DND-41 (cell line): ENCODE data around the gene EDNRB.

ENCODE experiments used
- ATAC-seq: fragments of 200-7000 bp; cut with Tn5 transposase; 3 replicates; pipeline ENCODE4 v1.9.1; 2021; ENCODE audit warnings: low read depth; ENCODE audit not compliant: insufficient read depth
- DNase-seq: peaks from one replicate; pipeline ENCODE4 v3.0.0-alpha.2; 2020
- H2AFZ ChIP-seq: 2 replicates; pipeline ENCODE4 v1.6.0; 2012; ENCODE audit warnings: low read depth, low read length
- H3K27ac ChIP-seq: 2 replicates; pipeline ENCODE4 v1.5.1; 2012; ENCODE audit warnings: low read length, inconsistent platforms
- H3K27me3 ChIP-seq: fragments of 200-600 bp; sonication (generic); 2 replicates; pipeline ENCODE4 v1.6.0; 2012; ENCODE audit warnings: low read length, mild to moderate bottlenecking, inconsistent platforms; ENCODE audit not compliant: insufficient read depth, poor library complexity
- H3K36me3 ChIP-seq: 2 replicates; pipeline ENCODE4 v1.5.1; 2012; ENCODE audit warnings: low read length, inconsistent platforms; ENCODE audit not compliant: insufficient read depth
- H3K4me1 ChIP-seq: 2 replicates; pipeline ENCODE4 v1.5.1; 2012; ENCODE audit warnings: mild to moderate bottlenecking, low read length; ENCODE audit not compliant: insufficient read depth
- H3K4me2 ChIP-seq: 2 replicates; pipeline ENCODE4 v1.6.0; 2012; ENCODE audit warnings: mild to moderate bottlenecking, moderate library complexity, low read length, inconsistent platforms; ENCODE audit not compliant: insufficient read depth
- H3K4me3 ChIP-seq, 2 experiments: fragments of 200-600 bp in 1 of 2; shearing (Covaris generic) in 1 of 2; 2 replicates each; pipeline ENCODE4 v1.5.1; 2012 to 2016; ENCODE audit warnings: inconsistent platforms in 2 of 2, low read length in 2 of 2, mild to moderate bottlenecking in 2 of 2, low read depth in 1 of 2, moderate library complexity in 1 of 2
- H3K79me2 ChIP-seq: 2 replicates; pipeline ENCODE4 v1.6.0; 2012; ENCODE audit warnings: low read length, inconsistent platforms; ENCODE audit not compliant: insufficient read depth
- H3K9ac ChIP-seq: 2 replicates; pipeline ENCODE4 v1.6.0; 2012; ENCODE audit warnings: low read depth, mild to moderate bottlenecking, inconsistent platforms, low read length, moderate library complexity
- H3K9me3 ChIP-seq: 2 replicates; pipeline ENCODE4 v1.5.1; 2012; ENCODE audit warnings: low read length, moderate library complexity, mild to moderate bottlenecking, inconsistent platforms; ENCODE audit not compliant: insufficient read depth, severe bottlenecking
- H4K20me1 ChIP-seq: 2 replicates; pipeline ENCODE4 v1.6.0; 2012; ENCODE audit warnings: low read length; ENCODE audit not compliant: insufficient read depth
- CTCF ChIP-seq: IDR thresholded peaks from 2 replicates; pipeline ENCODE4 v1.5.1; 2012; ENCODE audit warnings: borderline replicate concordance, low read length, moderate library complexity, mild to moderate bottlenecking; ENCODE audit not compliant: poor library complexity, severe bottlenecking; ENCODE audit errors: extremely low read depth
- EZH2 ChIP-seq: IDR thresholded peaks from 3 replicates; pipeline ENCODE4 v1.6.1; 2012; ENCODE audit warnings: borderline replicate concordance, low read depth, mild to moderate bottlenecking, moderate library complexity, low read length, inconsistent platforms; ENCODE audit not compliant: severe bottlenecking

Gene EDNRB

DNA sequence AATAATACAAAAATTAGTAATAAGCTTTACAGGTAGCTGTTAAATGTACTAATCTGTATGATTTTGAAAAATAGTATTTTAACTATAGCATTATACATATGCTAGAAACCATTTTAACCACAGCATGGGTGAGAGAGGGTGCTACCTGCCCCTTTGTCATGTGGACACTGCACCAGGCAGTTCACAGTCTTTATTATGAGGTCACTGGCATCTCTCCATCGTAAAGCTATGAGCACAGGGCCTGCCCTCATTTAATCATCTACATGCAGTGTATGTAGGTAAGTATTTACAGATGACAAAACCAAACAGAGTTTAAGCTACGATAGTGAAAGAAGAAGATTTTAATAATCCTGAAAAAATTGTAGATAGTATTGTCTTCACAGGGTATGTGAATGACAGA is 21.7 kb downstream of the EDNRB start:
- Histone ChIP-seq H3K27ac (no peak overlapping the region), H3K27me3 (no peaks in the 10 kb centered on the region), H3K4me1 (no peaks in the 10 kb centered on the region), H3K36me3 (no peaks in the 10 kb centered on the region), H2AFZ (no peak overlapping the region), H3K9ac (no peak overlapping the region), H3K79me2 (no peaks in the 10 kb centered on the region), H3K9me3 (no peaks in the 10 kb centered on the region), H4K20me1 (no peaks in the 10 kb centered on the region), H3K4me3 (no peak overlapping the region), H3K4me2 (no peak overlapping the region)
- DNase-seq (no peak), ATAC-seq (no peak)
- TF ChIP-seq EZH2 (no peak), CTCF (no peak)

DNA sequence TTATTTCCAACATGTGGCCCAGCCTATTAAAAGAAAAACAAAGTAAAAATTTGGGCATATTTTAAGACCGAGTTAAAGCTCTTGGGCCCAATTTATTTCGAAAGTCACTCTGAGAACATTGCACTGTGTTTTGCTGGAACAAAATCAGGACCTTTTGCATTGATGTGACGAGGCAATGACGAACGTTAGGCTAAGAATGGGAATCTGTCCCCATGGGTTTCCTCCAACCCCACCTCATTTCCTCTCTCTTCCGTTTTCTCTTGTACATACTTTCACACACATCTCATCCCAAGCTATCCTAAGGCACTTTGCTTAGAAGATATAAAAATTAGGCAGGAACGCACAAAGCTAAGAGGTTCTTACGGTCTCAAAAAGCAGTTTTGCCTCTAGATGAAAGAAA is 22.1 kb downstream of the EDNRB start:
- Histone ChIP-seq H2AFZ (no peak overlapping the region), H4K20me1 (no peaks in the 10 kb centered on the region), H3K9ac (no peak overlapping the region), H3K36me3 (no peaks in the 10 kb centered on the region), H3K79me2 (no peaks in the 10 kb centered on the region), H3K27ac (no peak overlapping the region), H3K9me3 (no peaks in the 10 kb centered on the region), H3K4me1 (no peaks in the 10 kb centered on the region), H3K4me2 (no peak overlapping the region), H3K4me3 (no peak overlapping the region), H3K27me3 (no peaks in the 10 kb centered on the region)
- no peak for TF ChIP-seq CTCF
- no peak for TF ChIP-seq EZH2
- DNase-seq (no peak), ATAC-seq (no peak)

DNA sequence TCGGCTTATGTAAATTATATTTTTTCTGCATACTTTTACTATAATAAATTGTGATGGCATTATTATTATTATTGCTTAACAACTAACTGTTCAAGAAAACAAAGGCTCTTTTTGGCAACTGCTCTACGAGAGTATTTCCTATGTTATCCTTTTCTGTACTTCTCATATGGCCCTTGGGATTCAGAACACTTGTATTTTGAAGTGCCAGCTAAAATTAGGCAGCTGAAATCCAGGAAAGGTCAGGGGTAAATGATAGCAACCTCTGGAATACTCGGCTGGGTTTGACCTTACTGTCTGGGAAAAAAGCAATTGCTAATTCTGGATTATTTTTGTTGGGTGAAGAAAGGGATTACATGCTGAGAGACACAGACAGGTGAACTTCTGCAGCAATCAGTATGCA is 23.9 kb downstream of the EDNRB start:
- no peak overlapping the region for H2AFZ ChIP-seq
- no peak for DNase-seq
- H3K79me2 ChIP-seq = no peaks in the 10 kb centered on the region
- no peak overlapping the region for H3K4me3 ChIP-seq
- H3K9ac ChIP-seq = no peak overlapping the region
- no peaks in the 10 kb centered on the region for H3K27me3 ChIP-seq
- H4K20me1 ChIP-seq = no peaks in the 10 kb centered on the region
- TF ChIP-seq CTCF = no peak
- TF ChIP-seq EZH2 = no peak
- no peak for ATAC-seq
- no peaks in the 10 kb centered on the region for H3K36me3 ChIP-seq
- no peaks in the 10 kb centered on the region for H3K9me3 ChIP-seq
- no peak overlapping the region for H3K4me2 ChIP-seq
- H3K27ac ChIP-seq = no peak overlapping the region
- H3K4me1 ChIP-seq = no peaks in the 10 kb centered on the region

DNA sequence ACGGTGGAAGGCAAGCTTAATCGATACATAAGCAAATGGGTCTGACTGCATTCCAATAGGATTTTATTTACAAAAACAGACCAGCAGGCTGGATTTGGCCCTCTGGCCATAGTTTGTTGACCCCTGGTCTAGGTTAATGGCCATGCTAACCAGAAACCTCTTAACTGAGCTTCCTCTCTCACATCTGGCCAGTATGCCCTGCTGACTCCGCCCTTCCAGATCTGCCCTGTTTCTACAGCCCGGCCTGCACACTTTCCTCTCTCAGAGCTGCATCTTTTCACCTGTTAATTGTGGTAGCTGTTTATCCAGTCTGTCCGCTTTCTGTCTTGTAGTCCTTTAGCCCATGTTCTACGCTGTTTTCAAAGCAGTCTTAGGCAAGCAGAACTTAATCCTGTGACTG is 25.6 kb downstream of the EDNRB start:
- no peak for TF ChIP-seq CTCF
- TF ChIP-seq EZH2 = no peak
- no peak for DNase-seq
- Histone ChIP-seq H3K27me3 (no peaks in the 10 kb centered on the region), H2AFZ (no peak overlapping the region), H3K27ac (no peak overlapping the region), H3K9ac (no peak overlapping the region), H3K36me3 (no peaks in the 10 kb centered on the region), H3K4me3 (no peak overlapping the region), H3K4me1 (no peaks in the 10 kb centered on the region), H4K20me1 (no peaks in the 10 kb centered on the region), H3K9me3 (no peaks in the 10 kb centered on the region), H3K79me2 (no peaks in the 10 kb centered on the region), H3K4me2 (no peak overlapping the region)
- no peak for ATAC-seq
